ENCODE results near the gene POU3F1. TPM values are rescaled to one million over a fixed set of nuclear protein-coding genes. Genes with fewer than 3 reads are reported as not detected.

Gene POU3F1
- total and polyA plus RNA-seq, 8 donors, result 0.07 to 0.57 (median 0.08) TPM; not detected in 4

GRCh38 chr1:38063616-38064015 is 17.0 kb upstream of the POU3F1 start:
- Histone ChIP-seq H3K36me3 (no peaks in the 10 kb centered on the region), H3K4me3 (no peak overlapping the region), H3K4me1 (peaks cover 0 to 3% (median 0%) of the 10 kb centered on the region in 3 donors), H3K27ac (no peak overlapping the region), H3K9me3 (no peaks in the 10 kb centered on the region), H3K27me3 (no peaks in the 10 kb centered on the region)
- 82 to 95% methylated on average over 5 of the region's 5 CpGs for WGBS, 2 donors
- no peak for ATAC-seq
- no peak for DNase-seq
- FAIRE-seq, result no peak
- no peak for TF ChIP-seq CTCF (IDR thresholded peaks at IDR 0.05)
- intact Hi-C loops (cut with DNase I), result no loop called here

- Histone ChIP-seq H3K27ac (no peak overlapping the region), H3K9me3 (no peaks in the 10 kb centered on the region), H3K4me3 (no peak overlapping the region), H3K4me1 (peaks cover 0 to 3% (median 0%) of the 10 kb centered on the region in 3 donors), H3K27me3 (no peaks in the 10 kb centered on the region), H3K36me3 (no peaks in the 10 kb centered on the region)
- TF ChIP-seq CTCF (IDR thresholded peaks at IDR 0.05), result no peak
- intact Hi-C loops (cut with DNase I), result no loop called here
- DNase-seq (no peak), FAIRE-seq (no peak), ATAC-seq (no peak)
- 79 to 82% methylated on average over 6 of the region's 6 CpGs for WGBS, 2 donors
Observed at GRCh38 chr1:38062361-38063288, 16.0 kb upstream of the POU3F1 start.

GRCh38 chr1:38061883-38062328 is 15.3 kb upstream of the POU3F1 start:
- no peak for FAIRE-seq
- no peak for DNase-seq
- TF ChIP-seq CTCF (IDR thresholded peaks at IDR 0.05), result no peak
- WGBS, 2 donors, result 81 to 87% methylated on average over 7 of the region's 7 CpGs
- intact Hi-C loops (cut with DNase I), result no loop called here
- H3K4me3 ChIP-seq, result no peak overlapping the region
- H3K27me3 ChIP-seq, result no peaks in the 10 kb centered on the region
- no peaks in the 10 kb centered on the region for H3K9me3 ChIP-seq
- H3K36me3 ChIP-seq, result no peaks in the 10 kb centered on the region
- H3K27ac ChIP-seq, result no peak overlapping the region
- peaks cover 0 to 3% (median 0%) of the 10 kb centered on the region in 3 donors for H3K4me1 ChIP-seq
- ATAC-seq, result no peak

- ATAC-seq (no peak), FAIRE-seq (no peak), DNase-seq (no peak)
- no peak for TF ChIP-seq CTCF (IDR thresholded peaks at IDR 0.05)
- no peak overlapping the region for H3K4me3 ChIP-seq
- no peaks in the 10 kb centered on the region for H3K36me3 ChIP-seq
- intact Hi-C loops (cut with DNase I), result no loop called here
- H3K4me1 ChIP-seq, result peaks cover 0 to 3% (median 0%) of the 10 kb centered on the region in 3 donors
- 85 to 91% methylated on average over 1 of the region's 1 CpG for WGBS, 2 donors
- no peaks in the 10 kb centered on the region for H3K27me3 ChIP-seq
- H3K27ac ChIP-seq, result no peak overlapping the region
- H3K9me3 ChIP-seq, result no peaks in the 10 kb centered on the region
Observed at GRCh38 chr1:38061290-38061689, 14.7 kb upstream of the POU3F1 start.

GRCh38 chr1:38060498-38060897 is 13.9 kb upstream of the POU3F1 start:
- FAIRE-seq (no peak), ATAC-seq (no peak), DNase-seq (no peak)
- Histone ChIP-seq H3K4me3 (no peak overlapping the region), H3K27me3 (no peaks in the 10 kb centered on the region), H3K36me3 (no peaks in the 10 kb centered on the region), H3K4me1 (peaks cover 0 to 3% (median 0%) of the 10 kb centered on the region in 3 donors), H3K27ac (no peak overlapping the region), H3K9me3 (no peaks in the 10 kb centered on the region)
- TF ChIP-seq CTCF (IDR thresholded peaks at IDR 0.05), result no peak
- intact Hi-C loops (cut with DNase I), result no loop called here
- 26 to 31% methylated on average over 2 of the region's 2 CpGs for WGBS, 2 donors
